22Rv1 (cell line): ENCODE measurements around the gene PLK4.

Experiments used
- CTCF ChIP-seq: fragments of 450-650 bp; IDR thresholded peaks from 2 replicates; pipeline ENCODE4 v1.5.1; 2017; ENCODE audit warnings: mild to moderate bottlenecking
- ZFX ChIP-seq: fragments of 450-650 bp; IDR thresholded peaks from 2 replicates; pipeline ENCODE4 v1.6.1; 2017; ENCODE audit warnings: antibody characterized with exemption, borderline replicate concordance

DNA sequence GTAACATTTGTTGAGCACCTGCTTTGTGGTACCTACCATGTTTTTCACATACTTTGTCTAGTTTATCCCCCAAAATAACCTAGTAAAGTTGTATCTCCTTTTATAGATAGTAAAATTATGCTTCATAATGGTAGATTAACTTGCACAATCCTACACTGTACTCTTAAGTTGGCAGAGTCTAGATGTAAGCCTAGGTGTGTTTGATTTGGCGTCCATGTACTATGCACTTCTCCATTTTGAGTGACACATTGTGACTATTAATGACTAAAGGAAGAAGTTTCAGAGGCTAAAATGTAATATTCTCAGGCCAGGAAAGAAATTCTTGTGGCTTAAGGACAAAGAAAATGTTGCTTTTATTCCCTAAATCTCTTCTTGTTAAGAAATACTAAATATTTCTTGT, 15.4 kb downstream of the PLK4 start:
- TF ChIP-seq CTCF: no peak
- TF ChIP-seq ZFX: no peak
